Measurements from ENCODE around the gene FEM1B.
A peak's percentile ranks its signal among the peaks of the same experiment; 100 is the strongest.
"Not testable (repeated sequence)": the region's sequence is repeated elsewhere in the genome, so short reads cannot be mapped to it uniquely, and the experiment has no call there.

FEM1B gene

DNA sequence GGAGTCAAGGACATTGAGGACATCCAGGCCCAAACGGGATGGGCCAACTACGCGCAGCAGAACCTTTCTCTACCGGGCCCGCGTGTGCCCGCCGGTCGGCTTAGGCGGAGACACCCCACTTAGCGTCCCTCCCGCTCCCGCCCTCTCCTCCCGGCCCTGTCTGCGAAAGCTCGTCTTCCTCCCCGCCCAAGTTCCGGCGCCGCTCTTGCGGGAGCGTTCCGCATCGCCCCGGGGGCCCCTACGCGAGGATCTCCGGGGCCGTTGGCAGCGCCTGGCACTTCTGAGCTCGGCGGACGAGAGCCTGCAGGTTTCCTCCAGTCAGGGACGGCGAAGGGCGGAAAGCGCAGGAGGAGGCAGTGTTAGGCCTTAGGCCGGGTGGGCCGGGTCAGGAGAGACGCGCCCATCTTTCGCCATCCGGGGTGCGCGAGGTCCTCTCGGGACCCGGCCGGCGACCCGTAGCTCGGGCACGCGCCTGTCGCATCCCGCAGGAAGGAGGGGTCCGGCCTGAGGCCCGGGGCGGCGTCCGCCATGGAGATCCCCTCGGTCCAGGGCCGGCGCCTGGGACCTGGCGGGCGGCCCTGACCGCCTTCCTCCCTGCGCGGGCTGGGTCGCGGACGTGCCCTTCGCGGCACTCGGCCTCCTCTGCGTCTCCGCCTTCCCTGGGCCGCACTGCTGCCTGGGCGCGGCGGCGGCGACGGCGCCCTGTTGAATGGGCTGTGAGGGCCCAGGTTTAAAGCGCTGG lies at the start of gene FEM1B:
TSS of gene FEM1B (plus strand) at position 143 of the 742 bp plus-strand sequence. CDS start 673 bp downstream, outside the sequence.
- peak; percentile 91 for DNase-seq

DNA sequence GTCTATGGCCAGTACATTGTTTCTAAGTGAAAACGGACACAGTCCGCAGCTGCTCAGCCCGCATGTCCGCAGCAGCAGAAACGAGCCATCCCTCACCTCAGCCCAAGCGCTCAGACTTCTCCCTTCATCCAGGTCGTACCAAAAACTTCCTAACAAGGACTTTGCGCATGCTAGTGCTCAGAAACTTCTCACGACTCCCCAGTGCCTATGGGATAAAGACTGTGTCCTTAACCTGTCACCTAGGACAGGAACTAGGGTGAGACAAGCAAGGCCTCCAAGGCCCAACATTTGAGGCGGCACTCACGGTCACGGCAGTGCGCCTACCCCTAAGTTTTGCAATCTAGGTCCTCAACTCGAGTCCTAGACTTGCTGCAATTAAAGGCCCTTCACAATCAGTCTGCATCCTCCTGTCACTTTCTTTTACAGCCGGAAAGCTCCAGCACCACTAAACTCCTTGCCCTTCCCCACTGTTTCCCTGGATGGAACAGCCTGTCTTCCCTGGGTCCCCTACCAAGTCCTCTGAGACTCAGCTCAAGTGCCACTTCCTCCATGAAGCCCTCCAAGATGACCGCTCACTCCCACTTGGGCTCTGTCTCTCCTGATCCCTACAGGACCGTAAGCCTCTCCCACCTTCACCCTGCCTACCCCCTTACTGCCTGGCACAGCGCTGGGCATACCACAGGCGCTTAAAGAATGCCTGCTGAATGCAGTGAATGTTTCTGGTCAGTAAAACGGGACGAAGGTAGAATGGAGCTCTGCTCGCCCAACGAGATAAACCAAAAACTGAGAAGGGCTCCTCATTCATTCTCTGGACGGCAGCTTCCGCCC lies 49.2 kb upstream of the FEM1B start:
- no peak for DNase-seq

DNA sequence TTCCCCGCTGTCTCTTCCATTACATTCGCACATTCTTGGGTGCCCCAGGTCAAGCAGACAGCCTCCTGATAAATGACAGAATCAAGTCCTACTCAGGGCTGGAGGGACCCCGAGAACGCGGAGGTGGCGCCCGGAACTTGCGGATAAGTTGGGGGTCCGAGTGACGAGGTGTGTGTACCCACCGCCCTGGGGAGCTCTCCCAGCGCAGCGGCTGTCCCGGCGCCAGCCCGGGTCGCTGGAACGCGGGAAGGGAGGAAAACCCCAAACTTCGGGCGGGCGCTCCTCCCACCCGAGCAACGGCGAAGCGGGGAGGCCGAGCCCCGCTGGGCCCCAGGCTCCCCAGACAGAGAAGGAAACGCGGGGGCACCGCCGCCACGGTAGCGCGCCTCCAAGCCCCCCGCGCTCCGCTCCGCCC lies 48.6 kb upstream of the FEM1B start:
- no peak for DNase-seq

DNA sequence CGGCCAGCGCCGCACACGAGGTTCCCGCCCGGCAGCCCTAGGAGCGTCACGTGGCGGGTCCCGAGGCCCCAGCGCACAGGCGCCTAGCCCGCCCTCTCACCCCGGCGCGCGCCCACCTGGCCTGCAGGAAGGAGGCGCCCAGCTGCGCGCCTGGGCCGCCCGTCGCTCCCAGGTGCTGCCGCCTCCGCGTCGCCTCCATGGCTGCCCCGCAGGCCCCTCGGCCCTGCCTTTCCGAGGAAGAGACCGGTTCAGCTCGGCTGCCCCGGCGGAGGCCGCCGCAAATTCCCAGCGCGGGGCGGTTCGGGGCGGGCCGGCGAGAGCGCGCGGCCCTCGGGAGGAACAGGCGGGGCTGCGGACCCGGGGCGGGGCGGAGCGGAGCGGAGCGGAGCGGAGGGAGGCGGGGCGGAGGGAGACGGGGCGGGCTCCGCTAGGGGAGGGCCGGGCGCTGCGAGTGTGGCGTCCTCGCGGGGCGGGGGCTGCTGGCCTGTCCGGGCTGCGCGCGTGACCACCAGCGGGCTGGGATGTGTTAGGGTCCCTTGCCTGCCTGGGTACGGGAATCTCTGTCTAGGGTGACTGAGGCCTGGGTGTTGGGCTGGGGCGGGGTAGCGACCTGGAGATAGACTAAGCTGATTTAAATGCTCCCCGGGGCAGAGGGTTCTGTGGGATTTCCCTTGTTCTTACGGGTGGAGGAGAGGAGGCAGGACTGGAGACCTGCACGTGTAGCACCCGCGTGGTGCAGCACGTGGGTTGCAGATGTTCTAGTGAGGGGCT lies 48.0 kb upstream of the FEM1B start, which contains the start of gene CLN6:
TSS of gene CLN6 (minus strand) at position 343 of the 771 bp plus-strand sequence. CDS start at position 199, 144 bp downstream.
- peak; percentile 80 for DNase-seq

DNA sequence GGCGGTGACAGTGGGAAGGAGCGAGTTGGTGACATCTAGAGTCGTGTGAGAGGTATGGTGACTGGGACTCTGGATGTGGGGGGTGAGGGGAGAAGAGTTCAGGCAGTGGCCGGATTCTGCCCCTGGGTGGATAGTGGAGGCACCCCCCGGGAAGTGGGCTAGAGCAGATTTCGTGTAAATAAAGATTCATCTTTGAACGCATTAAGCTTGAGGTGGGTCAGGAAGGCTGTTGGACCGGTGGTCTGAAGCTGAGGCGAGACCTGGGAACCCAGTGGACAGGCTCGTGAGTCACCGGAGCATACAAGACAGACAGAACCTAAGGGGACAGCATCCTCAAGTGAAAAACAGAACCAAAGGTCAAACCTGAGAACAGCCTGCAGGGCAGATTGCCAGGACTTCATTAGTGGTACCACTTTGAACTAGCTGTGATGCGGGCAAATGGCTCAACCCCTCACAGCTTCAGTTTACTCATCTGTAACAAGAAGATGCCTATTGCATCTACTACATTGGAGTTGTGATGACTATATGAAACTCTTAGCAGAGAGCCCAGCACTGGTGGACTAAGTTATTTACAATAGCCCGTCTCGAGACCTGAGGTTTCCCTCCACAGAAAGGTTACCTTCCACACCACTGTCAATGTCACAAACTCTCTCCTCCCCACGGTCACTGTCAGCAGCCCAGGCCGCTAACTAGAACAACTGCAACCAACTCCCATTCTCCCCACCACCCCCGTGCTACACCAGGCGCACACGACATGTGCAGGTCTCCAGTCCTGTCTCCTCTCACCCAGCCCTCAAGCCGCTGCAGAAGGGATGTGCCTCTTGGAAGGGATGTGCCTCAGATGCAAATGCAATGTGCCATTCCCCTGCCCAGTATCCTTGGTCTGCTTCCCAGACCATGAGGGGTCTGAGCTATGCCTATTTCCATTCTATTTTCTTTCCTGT lies 47.1 kb upstream of the FEM1B start:
- no peak for DNase-seq

DNA sequence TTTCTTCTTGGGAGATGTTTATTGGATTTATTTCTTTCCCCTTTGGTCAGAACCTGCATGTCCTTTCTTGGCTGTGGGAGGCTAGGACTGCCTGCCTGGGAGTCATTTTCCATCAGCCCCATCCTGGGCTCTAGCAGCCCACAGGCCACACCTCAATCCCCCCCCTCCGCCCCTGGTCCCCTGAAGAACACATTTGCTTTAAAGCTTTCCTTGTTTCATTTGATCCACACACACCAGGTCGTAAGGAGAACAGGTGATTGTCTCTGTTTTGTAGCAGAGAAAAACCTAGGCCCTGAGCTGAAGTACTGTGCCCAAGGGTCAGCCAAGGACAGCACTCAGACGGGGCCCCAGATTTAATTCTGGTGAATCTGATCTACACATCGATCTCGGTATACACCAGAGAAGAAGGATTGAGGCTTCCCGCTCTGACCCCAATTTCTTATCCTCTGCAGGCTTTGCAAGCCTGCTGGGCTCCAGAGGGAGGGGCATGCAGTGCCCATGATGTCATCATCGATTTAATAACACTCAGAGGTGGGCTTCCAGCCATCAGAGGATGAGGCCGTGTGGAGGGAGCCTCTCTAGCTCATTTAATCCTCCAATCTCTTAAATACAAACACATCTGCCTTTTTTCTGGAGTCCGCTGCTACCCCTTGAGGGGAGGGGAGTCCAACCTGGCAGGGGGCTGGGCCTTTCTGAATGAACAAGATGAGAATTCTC lies 46.3 kb upstream of the FEM1B start:
- no peak for DNase-seq

DNA sequence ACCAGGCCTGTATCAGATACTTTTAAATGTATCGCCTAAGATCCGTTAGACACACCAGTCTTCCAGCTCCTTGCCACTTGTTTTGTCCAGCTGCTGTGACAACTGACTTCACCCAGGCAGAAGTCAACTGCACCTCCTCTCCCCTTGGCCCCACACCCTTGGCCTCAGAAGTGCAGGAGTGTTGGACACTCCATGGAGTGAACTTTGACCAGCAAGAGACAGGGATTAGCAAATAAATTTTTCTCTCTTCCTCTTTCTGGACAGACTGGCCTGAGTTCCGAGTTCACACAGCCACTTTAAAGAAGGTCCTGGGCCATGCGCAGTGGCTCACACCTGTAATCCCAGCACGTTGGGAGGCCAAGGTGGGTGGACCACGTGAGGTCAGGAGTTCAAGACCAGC lies 45.1 kb upstream of the FEM1B start:
- DNase-seq, result no peak

DNA sequence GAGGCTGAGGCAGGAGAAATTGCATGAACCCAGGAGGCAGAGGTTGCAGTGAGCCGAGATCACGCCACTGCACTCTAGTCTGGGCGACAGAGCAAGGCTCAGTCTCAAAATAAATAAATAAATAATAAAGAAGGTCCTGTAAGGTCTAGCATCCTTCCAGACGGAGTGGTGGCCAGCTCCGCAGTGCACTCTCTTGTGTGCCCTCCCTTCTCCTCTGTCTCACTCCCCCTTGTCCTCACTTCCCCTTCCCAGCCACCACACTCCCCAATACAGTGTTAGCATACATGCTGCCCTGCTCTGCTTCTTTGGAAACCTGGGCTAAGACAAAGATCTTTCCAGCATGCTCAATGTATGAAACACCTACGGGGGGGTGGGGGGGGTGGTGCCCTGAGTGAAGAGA lies 44.6 kb upstream of the FEM1B start:
- DNase-seq, result no peak

DNA sequence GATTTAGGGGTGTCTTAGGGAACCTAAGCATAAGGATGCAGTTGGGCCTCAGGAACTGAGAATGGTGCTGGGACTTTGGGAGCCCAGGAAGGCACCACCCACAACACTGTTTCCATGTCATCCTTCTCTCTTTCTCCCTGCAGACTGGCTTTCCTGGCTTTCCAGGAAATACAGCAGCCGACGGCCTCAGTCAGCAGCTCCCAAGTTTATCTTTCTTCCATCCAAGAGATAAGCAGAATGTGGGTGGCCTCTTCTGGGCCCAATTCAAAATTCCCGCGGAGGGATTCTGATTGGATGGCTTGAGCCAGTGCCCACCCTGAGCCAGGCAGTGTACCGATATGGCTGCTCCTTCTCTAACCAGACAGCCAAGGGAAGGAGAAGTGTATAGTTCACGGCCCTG lies 43.5 kb upstream of the FEM1B start:
- DNase-seq, result no peak

DNA sequence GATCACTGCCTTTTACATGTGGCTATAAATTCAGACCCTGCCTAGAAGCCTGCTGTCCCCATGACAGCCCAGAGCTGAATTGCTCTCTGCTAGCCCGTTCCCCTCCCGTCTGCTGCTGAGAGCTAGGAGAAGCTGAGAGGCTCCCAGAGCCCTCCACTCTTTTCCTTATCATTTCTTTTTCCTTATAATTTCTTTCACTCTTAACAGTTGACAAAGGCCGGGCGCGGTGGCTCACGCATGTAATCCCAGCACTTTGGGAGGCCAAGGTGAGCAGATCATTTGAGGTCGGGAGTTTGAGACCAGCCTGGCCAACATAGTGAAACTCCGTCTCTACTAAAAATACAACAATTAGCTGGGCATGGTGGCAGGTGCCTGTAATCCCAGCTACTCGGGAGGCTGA lies 43.0 kb upstream of the FEM1B start:
- DNase-seq, result not testable (repeated sequence)

DNA sequence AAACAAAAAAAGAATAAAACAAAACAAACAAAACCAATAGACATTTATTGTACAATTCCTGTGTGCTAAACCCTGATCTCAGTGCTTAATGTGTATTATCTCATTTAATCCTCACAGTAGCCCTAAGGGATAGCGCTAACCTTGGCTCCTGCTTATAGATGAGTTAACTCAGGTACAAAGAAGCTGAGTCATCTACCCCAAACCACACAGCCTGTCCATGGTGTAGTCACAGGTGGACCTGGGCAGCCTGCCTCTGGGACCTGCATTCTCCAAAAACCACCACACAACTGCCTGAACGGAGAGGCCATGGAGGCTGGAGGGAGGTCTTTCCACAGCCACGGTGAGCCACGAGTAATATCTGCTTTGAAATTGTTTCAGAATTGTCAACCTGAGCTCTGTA lies 42.5 kb upstream of the FEM1B start:
- no peak for DNase-seq

DNA sequence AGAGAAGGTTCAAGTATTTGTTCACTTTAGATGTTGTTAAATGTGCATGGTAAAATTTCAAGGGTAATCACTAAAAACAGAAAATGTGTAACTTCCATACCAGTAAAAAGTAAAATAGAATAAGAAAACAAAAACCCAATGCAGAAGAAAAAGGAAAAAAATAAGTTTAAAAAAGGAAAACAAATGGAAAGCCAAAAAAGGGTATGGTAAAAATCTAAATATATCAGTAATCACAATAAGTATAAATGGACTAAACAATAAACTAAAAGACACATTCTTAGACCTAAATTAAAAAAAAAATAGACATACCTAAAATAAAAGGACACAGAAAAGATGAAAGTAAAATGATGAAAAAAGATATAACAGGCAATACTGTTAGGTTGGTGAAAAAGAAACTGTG lies 38.5 kb upstream of the FEM1B start:
- DNase-seq, result no peak

DNA sequence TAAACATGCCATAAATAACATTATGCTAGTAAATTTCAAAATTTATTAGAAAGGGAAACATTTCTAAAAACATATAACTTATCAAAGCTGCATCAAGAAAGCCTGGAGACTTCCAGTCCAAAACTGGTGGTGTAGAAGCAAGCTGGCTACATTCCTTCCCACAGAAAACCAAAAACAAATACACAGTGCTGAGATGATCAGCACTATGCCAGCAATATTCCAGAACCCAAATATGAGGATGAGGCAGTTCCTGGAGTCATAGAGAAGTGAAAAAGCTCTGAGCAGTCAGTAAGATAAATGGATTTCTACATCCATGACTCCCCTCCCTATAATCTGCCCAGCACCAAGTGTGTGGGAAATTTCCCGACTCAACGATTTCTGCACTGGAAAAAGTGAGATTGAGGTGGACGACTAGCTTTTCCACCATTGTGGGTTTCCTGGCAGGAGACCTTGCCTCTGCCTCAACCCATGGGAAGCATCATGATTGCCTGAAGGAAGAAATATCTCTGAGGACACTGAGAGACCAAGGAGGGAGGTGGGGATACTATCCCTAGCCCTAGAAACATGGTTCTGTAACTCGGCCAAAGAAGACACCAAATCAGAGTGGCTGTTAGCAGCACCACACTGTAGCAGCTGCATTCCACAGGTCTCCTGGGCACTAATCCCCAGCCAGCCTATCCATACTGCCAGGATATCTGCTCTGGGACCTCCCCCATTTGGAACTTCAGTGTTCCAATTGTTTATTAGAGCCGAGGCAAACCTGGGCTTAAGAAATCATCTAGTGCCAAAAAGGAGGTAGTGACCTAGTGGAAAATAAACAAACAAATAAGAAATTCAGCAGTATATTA lies 36.2 kb upstream of the FEM1B start:
- DNase-seq, result no peak

DNA sequence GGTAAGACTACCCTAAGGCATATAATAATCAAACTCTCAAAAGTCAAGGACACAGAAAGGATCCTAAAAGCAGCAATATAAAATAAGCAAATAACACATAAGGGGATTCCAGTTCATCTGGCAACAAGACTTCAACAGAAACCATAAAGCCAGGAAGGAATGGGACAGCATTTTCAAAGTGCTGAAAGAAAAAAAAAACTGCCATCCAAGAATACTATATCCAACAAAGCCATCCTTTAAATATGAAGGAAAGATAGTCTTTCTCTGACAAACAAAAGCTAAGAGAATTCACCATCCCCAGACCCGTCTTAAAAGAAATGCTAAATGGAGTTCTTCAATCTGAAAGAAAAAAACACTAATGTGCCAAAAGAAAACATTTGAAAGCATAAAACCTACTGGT lies 33.3 kb upstream of the FEM1B start:
- no peak for DNase-seq

DNA sequence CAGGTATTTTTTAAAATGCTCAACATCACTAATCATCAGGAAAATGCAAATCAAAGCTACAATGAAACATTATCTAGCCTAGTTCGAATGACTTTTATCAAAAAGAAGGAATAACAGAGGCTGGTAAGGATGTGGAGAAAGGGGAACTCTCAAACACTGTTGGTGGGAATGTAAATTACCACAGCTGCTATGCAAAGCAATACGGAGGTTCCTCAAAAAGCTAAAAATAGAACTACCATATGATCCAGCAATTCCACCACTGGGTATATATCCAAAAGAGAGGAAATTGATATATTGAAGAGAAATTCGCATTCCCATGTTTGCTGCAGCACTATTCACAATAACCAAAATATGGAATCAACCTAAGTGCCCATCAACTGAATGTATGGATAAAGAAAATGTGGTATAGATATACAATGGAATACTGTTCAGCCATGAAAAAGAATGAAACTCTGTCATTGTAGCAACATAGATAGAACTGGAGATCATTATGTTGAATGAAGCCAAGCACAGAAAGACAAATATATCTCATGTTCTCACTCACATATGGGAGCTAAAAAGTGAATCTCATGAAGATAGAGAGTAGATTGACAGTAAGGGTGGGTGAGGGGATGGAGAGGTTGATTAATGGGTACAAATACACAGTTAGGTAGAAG lies 28.4 kb upstream of the FEM1B start:
- DNase-seq, result no peak

DNA sequence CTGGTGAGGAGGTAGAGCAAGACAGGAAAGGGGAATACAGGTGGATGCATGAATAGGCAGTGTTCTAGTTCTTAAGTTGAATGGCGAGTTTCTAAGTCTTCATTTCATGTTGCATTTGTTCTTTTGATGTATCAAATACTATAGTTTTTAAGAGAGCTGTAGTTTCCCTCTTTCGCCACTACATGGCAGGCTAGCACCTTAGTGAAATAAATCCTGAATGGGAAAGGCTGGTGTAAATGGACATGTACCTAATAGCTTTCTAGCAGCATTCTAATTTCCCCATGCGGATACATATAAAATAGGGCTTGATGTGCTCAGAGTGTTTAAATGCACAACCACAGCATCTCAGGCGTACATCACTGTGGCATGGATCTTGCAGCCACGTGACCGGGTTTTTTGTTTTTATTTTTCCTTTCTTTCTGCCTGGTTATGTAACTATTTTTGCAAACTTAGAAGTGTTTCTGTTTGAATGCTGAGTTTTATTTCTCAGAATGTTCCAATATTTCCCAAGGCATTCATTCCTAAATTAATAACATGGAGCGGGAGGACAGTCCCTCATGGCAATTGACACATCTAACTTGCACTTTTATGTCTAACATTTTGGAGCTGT lies 24.5 kb upstream of the FEM1B start:
- no peak for DNase-seq

DNA sequence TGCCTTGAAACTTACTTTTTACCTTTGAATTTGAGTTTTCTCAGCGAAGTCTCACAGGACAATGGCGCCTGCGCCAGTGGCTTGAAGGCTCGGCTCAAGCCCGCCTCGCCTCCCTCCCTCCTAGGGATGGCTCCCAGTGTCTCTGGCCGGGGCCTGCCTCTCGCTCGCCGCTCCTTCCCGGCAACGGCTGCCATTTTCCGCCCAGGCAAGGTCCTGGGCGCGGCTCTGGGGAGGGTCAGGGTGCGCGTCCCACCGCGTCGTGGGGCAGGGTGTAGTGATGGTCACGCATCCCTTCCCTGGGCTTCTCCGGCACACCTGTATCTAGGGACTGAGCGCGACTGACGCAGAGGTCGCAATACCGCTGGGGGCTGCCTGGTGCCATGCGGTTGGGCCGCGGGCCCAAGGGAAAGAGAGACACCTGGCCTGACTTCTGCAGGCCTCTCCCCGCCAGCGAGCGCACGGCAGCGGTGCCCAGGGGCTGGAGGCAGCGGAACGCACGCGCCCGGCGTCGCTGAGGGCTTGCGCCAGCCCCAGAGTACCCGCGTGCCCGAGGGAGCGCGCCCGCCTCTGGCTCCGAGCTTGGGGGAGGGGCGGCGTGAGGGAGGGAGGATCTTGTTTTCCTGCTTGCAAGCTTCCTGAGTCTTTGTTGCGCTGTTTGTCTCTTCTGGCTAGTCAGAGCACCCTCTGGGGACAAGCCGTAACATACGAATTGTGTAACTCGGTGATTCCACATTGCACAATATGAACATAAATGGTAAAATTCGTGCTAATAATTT lies 20.7 kb upstream of the FEM1B start:
- DNase-seq, result no peak

DNA sequence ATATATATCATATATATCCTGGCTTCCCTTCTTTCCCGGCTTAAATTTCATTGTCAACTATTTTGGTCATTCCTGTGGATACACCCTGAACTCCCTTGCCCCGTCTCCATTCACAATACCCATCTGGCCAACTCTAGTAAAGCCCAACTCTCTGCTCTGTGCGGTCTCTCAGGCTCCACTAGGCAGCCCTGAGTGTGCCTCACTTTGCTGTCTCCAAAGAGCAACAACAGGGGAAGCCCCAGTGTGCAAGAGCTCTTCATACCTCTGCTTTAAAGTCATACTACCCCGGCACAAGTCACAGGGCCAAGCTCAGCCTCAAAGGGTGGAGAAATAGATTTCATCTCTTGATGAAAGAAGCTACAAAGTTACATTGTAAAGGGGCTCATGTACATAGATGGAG lies 18.9 kb upstream of the FEM1B start:
- no peak for DNase-seq

DNA sequence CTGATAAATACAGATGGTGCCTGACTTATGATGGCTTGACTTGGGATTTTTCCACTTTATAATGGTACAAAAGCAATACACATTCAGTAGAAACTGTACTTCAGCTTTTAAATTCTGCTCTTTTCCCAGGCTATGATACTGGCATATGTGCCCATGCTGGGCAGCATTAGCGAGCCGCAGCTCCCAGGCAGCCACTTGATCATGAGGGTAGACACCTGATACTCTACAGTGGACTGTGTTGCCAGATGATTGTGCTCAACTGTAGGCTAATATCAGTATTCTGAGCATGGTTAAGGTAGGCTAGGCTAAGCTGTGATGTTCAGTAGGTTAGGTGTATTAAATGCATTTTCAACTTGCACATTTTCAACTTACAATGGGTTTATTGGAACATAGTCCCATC lies 17.7 kb upstream of the FEM1B start:
- no peak for DNase-seq
